A549 treated with AZD9567 at 1 μM for 4 hours (cell line): ENCODE data around the gene C1QA. TPM values are rescaled to one million over a fixed set of nuclear protein-coding genes. Genes with fewer than 3 reads are reported as not detected.

Source experiments
- total RNA-seq: library from RNA; stranded (reverse); fragments of 200-300 nt; extraction: Qiagen RNA extraction; gene quantifications from 5 replicates; pipeline ENCODE4 v1.2.3, GENCODE V29; 2022; ENCODE audit not compliant: insufficient read depth

C1QA gene
- not detected in 5 replicates for total RNA-seq

GRCh38 chr1:22636353-22636752 lies at the start of gene C1QA:
Gene C1QA (plus strand): TSS chr1:22636628. CDS start chr1:22637617, 989 bp downstream.

GRCh38 chr1:22643381-22643780 lies 7.0 kb downstream of the C1QA start, which contains the start of gene C1QC:
Gene C1QC (plus strand): TSS chr1:22643633. CDS start chr1:22644024, 391 bp downstream.

GRCh38 chr1:22652881-22653316 lies 16.5 kb downstream of the C1QA start, which contains the start of gene C1QB:
Gene C1QB (plus strand): TSS chr1:22653236. CDS start chr1:22659463, 6,227 bp downstream.

Other genes with a start within 250 kb of the C1QA start
- gene ZBTB40, start 184.8 kb upstream of the C1QA start, total RNA-seq, result 3.9 to 5.1 TPM (median 5.0 TPM) in 5 replicates
- 0.05 to 0.10 TPM (median 0.06 TPM) in 3 of 5 replicates, not detected in the others for gene EPHA8, start 73.1 kb upstream of the C1QA start, total RNA-seq
- not detected in 5 replicates for gene C1QC, start 7.0 kb downstream of the C1QA start, total RNA-seq
- gene C1QB, start 16.6 kb downstream of the C1QA start, total RNA-seq, result not detected in 5 replicates
- gene EPHB2, start 74.2 kb downstream of the C1QA start, total RNA-seq, result 34.7 to 40.0 TPM (median 35.7 TPM) in 5 replicates